HEK293 (cell line): Measurements from ENCODE around the gene PODXL2.

Source experiments
- ELK4 ChIP-seq: IDR thresholded peaks from 2 replicates; pipeline ENCODE4 v1.6.1; 2011; ENCODE audit warnings: mild to moderate bottlenecking, low read depth, low read length, borderline replicate concordance
- TCF7L2 ChIP-seq: IDR thresholded peaks from 2 replicates; pipeline ENCODE4 v1.6.1; 2011; ENCODE audit warnings: low read depth, mild to moderate bottlenecking, inconsistent platforms, low read length, moderate library complexity, borderline replicate concordance
- ZBTB7A ChIP-seq: fragments of 450-650 bp; formaldehyde crosslinking; IDR thresholded peaks from 2 replicates; pipeline ENCODE4 v1.5.1; 2016; ENCODE audit warnings: low read depth, missing biosample characterization, missing genetic modification characterization
- ZIC2 ChIP-seq: fragments of 450-650 bp; formaldehyde crosslinking; IDR thresholded peaks from 2 replicates; pipeline ENCODE4 v1.5.1; 2016; ENCODE audit warnings: missing biosample characterization, missing genetic modification characterization
- ZNF138 ChIP-seq: fragments of 450-650 bp; formaldehyde crosslinking; IDR thresholded peaks from 2 replicates; pipeline ENCODE4 v1.5.1; 2016; ENCODE audit warnings: missing biosample characterization, missing genetic modification characterization, borderline replicate concordance
- ZNF169 ChIP-seq: fragments of 450-650 bp; formaldehyde crosslinking; IDR thresholded peaks from 2 replicates; pipeline ENCODE4 v1.5.1; 2016; ENCODE audit warnings: missing biosample characterization, missing genetic modification characterization
- ZNF24 ChIP-seq: fragments of 450-650 bp; formaldehyde crosslinking; IDR thresholded peaks from 2 replicates; pipeline ENCODE4 v1.5.1; 2016; ENCODE audit warnings: missing biosample characterization, missing genetic modification characterization
- ZNF510 ChIP-seq: fragments of 450-650 bp; formaldehyde crosslinking; IDR thresholded peaks from 2 replicates; pipeline ENCODE4 v1.5.1; 2018; ENCODE audit warnings: mild to moderate bottlenecking, missing genetic modification characterization, missing biosample characterization; ENCODE audit not compliant: insufficient replicate concordance
- ZNF639 ChIP-seq: fragments of 450-650 bp; formaldehyde crosslinking; IDR thresholded peaks from 2 replicates; pipeline ENCODE4 v1.5.1; 2016; ENCODE audit warnings: missing biosample characterization, missing genetic modification characterization
- ZNF664 ChIP-seq: fragments of 450-650 bp; formaldehyde crosslinking; IDR thresholded peaks from 2 replicates; pipeline ENCODE4 v1.5.1; 2016; ENCODE audit warnings: missing biosample characterization, missing genetic modification characterization
- ZNF670 ChIP-seq: fragments of 450-650 bp; formaldehyde crosslinking; IDR thresholded peaks from 2 replicates; pipeline ENCODE4 v1.5.1; 2016; ENCODE audit warnings: missing biosample characterization, missing genetic modification characterization, low read depth
- TF ChIP-seq, protein P1 (sequence below): fragments of 450-650 bp; formaldehyde crosslinking; IDR thresholded peaks from 2 replicates; pipeline ENCODE4 v1.5.1; 2016; ENCODE audit warnings: missing biosample characterization, missing genetic modification characterization, borderline replicate concordance
- TF ChIP-seq, protein P2 (sequence below): fragments of 450-650 bp; formaldehyde crosslinking; IDR thresholded peaks from 2 replicates; pipeline ENCODE4 v1.5.1; 2016; ENCODE audit warnings: missing biosample characterization, missing genetic modification characterization
- TF ChIP-seq, protein P3 (sequence below): fragments of 450-650 bp; formaldehyde crosslinking; IDR thresholded peaks from 2 replicates; pipeline ENCODE4; 2016; ENCODE audit warnings: missing biosample characterization, missing genetic modification characterization

DNA sequence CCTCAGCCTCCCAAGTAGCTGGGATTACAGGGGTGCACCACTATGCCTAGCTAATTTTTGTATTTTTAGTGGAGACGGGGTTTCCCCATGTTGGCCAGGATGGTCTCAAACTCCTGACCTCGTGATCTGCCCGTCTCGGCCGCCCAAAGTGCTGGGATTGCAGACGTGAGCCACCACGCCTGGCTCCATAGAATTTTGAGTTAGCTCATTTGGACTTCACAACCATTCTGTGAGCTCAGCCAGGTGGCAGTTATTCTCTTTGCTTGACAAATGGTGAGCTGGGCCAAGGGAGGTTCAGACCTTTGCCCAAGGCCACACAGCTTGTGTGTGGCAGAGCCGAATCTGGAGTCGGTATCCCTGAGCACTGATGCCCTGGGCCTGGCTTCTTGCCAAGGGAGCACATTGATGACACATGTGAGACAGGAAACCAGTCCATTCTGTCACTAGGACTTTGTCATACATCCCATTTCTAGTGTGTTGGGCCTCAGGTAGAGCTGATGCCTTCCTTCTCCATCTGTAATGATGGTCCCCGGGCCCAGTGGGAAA lies 17.6 kb downstream of the PODXL2 start:
- TF ChIP-seq, protein P1, sequence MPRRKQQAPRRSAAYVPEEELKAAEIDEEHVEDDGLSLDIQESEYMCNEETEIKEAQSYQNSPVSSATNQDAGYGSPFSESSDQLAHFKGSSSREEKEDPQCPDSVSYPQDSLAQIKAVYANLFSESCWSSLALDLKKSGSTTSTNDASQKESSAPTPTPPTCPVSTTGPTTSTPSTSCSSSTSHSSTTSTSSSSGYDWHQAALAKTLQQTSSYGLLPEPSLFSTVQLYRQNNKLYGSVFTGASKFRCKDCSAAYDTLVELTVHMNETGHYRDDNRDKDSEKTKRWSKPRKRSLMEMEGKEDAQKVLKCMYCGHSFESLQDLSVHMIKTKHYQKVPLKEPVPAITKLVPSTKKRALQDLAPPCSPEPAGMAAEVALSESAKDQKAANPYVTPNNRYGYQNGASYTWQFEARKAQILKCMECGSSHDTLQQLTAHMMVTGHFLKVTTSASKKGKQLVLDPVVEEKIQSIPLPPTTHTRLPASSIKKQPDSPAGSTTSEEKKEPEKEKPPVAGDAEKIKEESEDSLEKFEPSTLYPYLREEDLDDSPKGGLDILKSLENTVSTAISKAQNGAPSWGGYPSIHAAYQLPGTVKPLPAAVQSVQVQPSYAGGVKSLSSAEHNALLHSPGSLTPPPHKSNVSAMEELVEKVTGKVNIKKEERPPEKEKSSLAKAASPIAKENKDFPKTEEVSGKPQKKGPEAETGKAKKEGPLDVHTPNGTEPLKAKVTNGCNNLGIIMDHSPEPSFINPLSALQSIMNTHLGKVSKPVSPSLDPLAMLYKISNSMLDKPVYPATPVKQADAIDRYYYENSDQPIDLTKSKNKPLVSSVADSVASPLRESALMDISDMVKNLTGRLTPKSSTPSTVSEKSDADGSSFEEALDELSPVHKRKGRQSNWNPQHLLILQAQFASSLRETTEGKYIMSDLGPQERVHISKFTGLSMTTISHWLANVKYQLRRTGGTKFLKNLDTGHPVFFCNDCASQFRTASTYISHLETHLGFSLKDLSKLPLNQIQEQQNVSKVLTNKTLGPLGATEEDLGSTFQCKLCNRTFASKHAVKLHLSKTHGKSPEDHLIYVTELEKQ (tag by site-specific recombination) = no peak
- TF ChIP-seq, protein P2, sequence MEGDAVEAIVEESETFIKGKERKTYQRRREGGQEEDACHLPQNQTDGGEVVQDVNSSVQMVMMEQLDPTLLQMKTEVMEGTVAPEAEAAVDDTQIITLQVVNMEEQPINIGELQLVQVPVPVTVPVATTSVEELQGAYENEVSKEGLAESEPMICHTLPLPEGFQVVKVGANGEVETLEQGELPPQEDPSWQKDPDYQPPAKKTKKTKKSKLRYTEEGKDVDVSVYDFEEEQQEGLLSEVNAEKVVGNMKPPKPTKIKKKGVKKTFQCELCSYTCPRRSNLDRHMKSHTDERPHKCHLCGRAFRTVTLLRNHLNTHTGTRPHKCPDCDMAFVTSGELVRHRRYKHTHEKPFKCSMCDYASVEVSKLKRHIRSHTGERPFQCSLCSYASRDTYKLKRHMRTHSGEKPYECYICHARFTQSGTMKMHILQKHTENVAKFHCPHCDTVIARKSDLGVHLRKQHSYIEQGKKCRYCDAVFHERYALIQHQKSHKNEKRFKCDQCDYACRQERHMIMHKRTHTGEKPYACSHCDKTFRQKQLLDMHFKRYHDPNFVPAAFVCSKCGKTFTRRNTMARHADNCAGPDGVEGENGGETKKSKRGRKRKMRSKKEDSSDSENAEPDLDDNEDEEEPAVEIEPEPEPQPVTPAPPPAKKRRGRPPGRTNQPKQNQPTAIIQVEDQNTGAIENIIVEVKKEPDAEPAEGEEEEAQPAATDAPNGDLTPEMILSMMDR = no peak
- TF ChIP-seq TCF7L2 (no peak), ZNF138 (tag by site-specific recombination) (no peak), ZNF24 (no peak), ZNF169 (tag by site-specific recombination) (no peak), ZIC2 (tag by site-specific recombination) (no peak), ZNF639 (no peak), ZNF670 (tag by site-specific recombination) (no peak), ZBTB7A (tag by site-specific recombination) (no peak), ELK4 (no peak), ZNF510 (no peak), ZNF664 (no peak)
- TF ChIP-seq, protein P3, sequence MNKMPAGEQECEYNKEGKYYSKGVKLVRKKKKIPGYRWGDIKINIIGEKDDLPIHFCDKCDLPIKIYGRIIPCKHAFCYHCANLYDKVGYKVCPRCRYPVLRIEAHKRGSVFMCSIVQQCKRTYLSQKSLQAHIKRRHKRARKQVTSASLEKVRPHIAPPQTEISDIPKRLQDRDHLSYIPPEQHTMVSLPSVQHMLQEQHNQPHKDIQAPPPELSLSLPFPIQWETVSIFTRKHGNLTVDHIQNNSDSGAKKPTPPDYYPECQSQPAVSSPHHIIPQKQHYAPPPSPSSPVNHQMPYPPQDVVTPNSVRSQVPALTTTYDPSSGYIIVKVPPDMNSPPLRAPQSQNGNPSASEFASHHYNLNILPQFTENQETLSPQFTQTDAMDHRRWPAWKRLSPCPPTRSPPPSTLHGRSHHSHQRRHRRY (tag by site-specific recombination) = no peak
